Activated CD8-positive, alpha-beta memory T cell treated with anti-CD3 and anti-CD28 coated beads for 1 hour (primary cell): ENCODE results near the gene CHTF8.

Experiments used
- DNase-seq, 2 donors: peaks; one replicate each; pipeline ENCODE4 v3.0.0-alpha.2; 2020; ENCODE audit warnings: low read depth in 1 of 2; ENCODE audit errors: extremely low read depth in 1 of 2

Gene CHTF8

DNA sequence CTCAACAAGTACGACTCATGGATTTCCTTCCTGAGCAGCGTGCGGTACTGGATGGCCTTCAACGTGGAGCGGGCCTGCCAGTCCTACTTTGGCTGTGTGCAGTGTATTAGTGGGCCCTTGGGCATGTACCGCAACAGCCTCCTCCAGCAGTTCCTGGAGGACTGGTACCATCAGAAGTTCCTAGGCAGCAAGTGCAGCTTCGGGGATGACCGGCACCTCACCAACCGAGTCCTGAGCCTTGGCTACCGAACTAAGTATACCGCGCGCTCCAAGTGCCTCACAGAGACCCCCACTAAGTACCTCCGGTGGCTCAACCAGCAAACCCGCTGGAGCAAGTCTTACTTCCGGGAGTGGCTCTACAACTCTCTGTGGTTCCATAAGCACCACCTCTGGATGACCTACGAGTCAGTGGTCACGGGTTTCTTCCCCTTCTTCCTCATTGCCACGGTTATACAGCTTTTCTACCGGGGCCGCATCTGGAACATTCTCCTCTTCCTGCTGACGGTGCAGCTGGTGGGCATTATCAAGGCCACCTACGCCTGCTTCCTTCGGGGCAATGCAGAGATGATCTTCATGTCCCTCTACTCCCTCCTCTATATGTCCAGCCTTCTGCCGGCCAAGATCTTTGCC is 17.9 kb downstream of the CHTF8 start:
- no peak for DNase-seq

DNA sequence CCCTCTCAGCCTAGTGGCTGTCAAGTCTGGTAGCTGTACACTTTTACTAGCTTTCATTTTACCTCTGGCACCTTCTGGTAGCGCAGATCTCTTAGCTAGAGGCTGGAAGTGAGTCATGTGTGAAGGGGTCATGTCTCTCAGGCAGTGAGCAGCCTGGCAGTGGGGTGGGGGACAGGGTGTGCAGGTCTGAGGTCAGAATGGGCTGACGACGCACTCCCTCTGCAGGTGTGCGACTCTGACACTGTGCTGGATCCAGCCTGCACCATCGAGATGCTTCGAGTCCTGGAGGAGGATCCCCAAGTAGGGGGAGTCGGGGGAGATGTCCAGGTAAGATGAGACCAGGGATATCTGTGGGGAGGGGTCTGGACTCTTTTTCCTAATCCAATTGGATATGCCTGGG is 19.2 kb downstream of the CHTF8 start:
- DNase-seq, result no peak

DNA sequence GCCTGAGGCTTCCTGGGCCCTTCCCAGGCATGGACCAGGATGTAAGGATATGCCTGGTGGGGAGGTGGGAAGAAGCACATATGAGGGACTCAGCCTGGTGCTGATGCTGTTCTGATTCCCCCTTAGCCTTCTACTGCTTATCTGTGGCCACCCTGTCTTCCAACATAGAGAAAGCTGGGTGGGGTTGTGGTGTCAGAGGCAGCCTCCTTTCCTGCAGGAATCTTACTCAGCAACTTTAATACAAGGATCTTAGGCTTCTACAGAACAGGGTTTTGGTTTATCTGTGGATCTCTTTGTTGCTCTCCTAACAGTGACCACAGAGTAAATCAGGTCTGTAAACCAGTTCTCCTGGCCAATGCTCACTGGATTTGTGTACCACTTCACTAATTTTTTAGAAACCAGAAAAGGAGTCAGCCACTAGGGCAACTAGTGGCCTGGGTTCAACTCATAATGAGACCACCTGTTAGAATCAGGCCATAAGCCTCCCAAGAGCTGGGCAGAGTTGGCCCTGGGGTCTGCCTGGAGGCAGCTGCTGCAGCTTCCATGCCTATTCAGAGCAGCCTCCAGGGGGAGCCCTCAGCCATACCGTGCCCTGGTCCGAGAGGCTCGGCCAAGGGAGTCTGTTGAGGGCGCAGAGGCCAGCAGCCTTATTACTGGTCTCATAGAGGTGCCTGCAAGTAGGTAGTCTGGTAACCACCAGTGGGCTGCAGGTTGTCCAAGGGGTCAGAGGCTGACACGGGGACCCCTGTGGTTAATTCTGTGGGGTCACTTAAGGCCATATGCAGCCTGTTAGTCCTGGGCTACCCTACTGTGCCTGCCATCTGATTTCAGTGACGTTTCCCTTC is 19.9 kb downstream of the CHTF8 start:
- DNase-seq, result no peak

DNA sequence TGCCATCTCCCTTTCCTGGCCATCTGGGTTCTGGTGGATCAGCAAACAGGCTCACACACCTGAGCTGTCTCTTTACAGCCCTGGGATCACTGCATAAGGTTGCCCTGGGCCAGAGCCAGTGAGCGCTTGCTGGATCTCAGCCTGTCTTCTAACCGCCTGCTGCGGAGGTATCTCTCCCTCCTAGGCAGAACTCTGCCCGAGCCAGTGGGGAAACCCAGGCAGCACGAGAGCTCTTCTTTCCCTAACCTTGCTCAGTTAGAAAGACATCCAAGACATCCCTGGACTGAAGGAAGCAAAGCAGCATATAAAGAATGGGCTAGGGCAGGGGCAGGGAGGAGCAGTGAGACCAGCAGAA is 20.5 kb downstream of the CHTF8 start:
- no peak for DNase-seq

DNA sequence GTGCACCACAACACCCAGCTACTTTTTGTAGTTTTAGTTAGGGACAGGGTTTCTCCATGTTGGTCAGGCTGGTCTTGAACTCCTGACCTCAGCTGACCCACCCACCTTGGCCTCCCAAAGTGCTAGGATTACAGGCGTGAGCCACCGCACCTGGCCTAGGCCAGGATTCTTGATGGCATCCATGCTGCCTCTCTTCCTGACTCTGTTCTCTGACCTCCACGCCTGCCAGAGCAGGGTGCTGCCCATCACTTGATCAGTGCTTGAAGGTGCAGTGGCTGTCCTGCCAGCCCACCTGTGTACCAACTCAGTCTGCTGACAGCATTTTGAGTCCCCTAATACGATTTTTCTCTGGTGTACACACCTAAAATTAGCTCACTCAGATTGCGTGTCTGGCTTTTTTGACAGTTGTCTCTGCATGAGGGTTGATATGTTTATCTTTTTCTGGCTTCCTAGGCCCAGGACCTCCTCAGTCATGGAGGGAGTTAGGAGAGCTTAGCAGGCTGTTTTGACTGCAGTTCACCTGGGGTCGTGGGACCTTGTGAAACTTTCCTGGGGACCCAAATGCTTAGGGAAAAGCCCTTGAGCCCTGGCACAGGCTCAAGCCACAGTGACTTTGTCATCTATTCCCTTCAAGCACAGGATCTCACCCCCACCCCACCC is 21.0 kb downstream of the CHTF8 start:
- DNase-seq, result no peak

DNA sequence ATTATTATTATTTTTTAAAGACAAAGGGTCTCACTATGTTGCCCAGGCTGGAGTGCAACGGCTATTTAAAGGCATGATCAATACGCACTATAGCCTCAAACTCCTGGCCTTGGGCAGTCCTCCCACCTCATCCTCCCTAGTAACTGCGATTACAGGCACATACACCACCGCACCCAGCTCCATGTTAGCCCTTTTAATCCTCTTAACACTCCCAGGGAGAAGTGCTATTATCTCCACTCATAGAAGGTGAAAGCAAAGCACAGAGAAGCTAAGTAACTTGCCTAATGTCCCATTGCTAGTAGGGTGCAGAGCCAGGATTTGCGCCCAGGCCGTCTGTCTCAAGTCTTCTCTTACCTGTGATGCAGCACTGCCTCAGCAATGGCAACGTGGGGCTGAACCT is 22.0 kb downstream of the CHTF8 start:
- DNase-seq, result no peak

DNA sequence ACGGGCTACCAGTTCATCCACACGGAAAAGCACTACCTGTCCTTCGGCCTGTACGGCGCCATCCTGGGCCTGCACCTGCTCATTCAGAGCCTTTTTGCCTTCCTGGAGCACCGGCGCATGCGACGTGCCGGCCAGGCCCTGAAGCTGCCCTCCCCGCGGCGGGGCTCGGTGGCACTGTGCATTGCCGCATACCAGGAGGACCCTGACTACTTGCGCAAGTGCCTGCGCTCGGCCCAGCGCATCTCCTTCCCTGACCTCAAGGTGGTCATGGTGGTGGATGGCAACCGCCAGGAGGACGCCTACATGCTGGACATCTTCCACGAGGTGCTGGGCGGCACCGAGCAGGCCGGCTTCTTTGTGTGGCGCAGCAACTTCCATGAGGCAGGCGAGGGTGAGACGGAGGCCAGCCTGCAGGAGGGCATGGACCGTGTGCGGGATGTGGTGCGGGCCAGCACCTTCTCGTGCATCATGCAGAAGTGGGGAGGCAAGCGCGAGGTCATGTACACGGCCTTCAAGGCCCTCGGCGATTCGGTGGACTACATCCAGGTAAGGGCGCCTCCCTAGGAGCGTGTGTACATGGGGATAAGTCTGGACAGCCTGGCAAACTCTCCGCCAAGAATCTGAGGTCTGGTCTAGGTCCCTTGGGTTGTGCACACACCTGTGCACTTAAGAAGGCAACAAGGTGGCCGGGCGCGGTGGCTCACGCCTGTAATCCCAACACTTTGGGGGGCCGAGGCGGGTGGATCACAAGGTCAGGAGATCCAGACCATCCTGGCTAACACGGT is 22.7 kb downstream of the CHTF8 start:
- DNase-seq, result no peak

DNA sequence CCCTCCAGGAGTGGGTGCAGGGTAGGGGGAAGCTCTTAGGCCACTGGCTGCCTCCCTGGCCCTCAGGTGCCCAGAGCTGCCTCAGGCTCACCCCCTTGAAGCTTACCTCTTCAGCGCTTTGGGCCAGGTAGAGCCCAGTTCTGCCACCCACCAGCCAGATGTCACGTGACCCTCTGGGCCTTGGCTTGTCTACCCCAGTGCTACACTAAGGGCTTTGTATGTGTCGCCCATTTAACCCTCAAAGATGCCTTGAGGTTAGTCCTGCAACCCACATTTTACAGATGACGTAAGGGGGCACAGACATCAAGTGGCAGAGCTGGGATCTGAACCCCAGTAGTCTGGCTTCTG is 23.5 kb downstream of the CHTF8 start:
- DNase-seq, result no peak

DNA sequence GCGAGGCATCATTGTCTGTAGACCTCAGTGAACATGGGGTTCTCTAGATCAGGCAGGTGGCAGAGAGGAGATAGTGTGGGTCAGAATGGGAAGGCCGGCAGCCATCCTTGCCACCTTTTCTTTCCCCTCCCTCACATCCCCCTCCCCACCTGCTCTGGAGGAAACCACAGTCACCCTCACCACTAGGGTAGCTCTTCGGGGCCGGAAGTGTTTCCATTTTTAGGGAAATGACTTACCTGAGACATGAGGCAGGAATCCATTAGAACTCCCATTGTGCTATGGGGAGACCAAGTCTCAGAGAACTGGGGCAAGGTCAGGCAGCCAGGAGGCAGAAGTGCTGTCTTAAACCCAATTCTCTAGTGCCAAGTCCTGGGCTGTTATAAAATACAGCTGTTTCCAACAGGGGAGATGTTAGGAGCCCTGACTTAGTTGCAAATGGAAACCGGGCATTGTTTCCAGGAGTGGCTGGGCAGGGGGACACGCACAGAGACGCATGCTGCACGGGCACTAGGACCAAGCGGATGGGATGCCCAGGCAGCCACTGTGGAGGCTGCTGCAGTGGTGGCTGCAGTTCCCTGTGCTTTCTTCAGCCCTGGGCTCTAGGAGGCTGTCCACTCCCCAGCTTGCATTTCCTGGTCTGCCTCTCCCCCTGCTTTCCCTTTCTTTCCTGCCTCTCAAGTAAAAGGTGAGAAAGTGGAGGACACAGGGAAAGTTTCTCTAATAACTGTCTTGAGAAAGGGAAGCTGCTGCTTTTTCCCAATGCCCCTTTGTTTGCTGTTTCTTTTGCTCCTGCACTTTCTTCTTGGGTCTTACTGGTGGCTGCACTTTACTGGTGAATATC is 24.1 kb downstream of the CHTF8 start:
- no peak for DNase-seq

DNA sequence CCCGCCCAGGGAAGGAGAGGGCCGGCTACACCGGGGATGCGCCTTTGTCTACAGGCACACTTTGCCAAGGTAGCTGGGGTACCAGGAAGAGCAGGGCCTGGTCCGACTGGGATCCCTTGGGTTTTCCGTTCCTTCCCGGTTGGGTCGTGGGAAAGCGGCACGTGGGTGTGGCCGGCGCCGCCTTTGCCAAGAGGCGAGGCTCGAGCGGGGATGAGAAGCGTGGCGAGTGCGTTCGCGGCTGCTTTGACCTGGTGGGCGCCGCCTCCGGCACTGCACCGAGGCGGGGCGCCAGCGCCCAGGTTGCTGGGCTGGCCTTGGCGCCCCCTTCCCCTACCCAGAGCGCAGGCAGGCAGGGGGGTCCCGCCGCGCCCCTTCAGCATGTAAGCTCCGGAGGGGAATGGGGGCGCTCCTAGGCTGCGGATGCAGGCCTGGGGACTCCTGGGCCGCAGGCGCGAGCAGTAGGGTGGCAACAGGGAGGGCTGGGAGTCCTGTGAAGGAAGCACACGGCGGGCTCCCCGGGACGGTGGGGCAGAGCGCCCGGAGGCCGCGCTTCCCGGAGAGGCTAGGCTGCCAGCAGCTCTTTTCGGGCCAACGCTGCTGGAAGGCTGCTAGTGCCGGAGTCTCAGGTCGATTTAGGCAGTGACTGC is 24.9 kb downstream of the CHTF8 start:
- no peak for DNase-seq

DNA sequence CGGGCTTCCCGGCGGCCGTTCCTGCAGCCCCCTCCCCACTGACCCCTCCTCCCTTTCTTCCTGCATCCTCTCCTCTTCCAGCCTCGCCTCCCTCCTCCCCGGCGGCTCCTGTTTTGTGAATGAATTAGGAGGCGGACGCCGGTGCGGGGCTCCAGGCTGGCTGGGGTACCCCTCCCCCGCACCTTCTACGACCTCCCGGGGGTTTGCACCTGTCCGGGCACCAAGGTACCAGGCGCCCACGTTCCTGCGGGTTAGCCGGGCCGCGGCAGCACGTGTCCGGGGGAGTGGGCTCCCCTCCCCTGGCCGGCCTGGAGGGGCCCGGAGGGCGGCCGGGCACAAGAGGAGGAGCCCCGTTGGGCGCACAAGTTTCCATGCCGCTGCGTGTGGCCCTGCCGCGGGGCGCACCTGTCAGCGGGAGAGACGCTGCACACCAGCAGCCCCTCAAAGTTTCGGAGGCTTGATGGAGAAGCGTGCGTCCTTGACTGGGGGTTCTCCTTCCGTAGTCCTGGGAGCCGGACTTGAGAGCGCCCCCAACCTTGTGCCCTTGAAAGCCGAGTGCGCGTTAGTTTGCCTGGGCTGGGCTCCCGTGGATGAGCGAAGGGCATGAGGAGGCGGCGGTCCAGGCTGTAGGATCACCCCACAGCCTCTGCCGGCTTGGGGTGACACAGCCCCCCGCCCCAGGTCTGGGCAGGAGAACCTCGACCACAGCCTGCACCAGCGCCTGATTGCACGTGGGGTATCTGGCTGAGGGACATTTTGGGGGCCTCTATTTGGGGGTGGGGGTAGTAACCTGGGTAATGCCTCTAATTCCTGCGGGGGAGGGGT is 25.7 kb downstream of the CHTF8 start:
- no peak for DNase-seq

DNA sequence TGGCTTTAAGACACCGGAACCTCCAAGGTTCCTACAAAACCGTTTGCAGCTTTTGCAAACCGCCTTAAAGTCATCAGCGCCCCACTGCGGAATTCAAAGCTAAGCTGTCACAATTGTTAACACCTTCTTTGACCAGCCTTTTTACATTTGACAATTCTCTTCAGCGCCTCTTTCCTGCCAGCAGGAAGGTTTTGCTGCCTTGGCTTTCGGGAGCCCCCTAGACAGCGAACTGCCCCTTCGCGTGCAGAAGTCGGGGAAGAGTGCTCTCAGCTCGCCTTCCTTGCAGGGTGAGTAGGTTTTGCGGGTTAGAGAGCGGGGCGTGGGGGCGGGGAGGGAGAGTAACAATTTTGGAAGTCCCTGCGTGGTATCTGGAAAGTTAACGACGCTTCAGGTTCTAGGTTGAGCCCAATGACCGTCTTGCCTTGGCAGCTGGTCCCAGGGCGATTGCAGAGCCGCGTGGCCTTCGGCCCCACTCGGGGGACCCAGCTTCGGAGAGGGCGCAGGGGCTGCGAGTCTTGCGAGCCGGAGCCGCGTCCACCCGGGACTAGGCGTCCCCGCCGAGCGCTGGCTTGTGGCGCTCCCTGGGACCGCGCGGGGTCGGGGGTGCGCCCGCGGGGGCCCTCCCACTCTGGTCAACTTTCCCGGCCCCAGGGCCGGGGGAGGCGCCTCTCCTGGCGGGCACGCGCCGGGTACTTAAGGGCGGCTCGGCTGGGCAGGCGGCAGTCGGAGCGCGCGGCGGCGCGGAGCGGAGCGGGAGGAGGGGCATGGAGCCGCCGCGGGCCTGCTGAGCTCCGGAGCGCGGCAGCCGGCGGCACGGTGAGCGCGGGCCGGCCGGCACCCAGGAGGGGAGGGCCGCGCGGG is 26.7 kb downstream of the CHTF8 start, which contains the start of gene HAS3:
TSS of gene HAS3 (plus strand) at position 153 of the 861 bp plus-strand sequence. CDS start 3,743 bp downstream, outside the sequence.
- DNase-seq, result no peak

DNA sequence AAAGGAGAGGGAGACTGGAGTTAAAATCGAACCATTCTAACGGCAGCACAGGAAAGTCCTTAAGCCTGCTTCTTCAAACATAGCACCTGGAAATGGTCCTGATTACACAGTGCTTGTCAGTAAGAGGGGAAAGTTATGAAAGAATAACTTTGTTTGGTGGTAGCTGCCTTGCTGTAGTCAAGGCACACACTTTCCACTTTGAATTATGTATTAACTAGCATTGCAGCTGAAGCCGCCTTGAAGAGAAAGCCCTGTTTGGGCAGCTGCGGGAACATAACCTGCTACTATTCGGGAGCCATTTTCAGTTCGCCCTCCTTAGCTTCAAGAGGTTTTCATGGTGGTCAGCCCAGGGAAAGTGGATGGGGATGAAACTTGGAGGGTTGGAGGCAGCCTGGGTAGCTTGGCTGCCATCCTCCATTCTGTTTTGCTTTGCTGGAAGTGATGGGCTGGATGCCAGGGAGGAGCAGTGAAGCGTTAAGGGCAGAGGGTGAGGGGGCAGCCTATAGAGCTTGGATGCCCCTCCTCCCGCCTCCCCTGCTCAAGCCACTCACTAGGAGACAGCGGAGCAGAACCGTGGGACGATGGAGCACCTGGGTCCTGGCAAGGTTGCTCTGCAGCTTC is 32.2 kb downstream of the CHTF8 start:
- DNase-seq, result no peak

DNA sequence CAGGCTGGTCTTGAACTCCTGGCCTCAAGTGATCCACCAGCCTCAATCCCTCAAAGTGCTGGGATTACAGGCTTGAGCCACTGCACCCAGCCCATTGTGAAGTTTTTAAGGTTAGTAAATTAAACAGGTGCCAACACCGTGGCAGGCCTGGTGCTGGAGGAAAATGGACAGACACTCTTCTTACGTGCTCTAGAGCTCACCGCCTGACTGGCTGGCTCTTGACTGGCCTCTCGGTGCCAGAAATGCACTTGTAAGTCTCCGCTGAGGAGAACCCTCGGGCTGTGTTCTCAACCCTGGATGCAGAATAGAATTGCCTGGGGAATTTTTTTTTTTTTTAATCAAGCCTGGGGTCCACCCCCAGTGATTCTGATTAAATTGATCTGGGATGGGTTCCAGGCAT is 37.2 kb downstream of the CHTF8 start:
- no peak for DNase-seq

DNA sequence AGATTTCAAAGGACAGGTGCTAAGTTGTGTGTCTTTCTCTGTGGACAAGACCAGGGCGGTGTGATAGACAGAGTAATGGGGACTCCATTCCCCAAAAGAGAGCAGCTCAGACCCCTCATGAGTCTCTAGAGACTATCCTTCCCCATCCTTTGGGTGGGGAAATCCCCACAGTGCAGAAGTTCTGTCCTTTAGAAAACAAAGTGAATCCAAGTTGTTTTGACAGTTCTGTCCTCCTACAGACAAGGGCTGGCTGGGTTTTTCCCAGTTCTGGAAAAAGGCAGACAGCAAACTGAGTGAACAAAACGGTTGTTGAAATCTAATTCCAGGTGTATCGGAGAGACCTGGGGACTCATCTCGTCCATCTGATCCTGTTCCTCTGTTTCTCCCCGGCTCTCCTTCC is 37.9 kb downstream of the CHTF8 start:
- DNase-seq, result no peak

DNA sequence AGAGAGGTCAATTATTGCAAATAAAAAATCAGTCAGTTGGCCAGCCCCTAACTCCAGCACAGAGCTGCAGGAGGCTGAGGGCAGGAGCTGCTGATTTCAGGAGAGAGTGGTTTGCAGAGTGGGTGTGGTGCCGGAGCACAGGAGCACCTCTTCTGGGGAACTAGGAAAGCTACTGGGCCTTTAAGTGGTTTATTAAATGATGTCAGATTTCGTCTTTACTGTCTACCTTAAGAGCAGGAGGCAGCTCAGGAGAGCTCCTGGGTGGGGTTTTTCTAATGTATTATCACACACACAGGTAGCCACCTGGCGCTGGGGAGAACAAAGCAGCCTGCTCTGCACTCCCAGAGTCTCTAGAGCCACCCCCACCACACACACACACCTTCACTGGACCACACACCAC is 38.4 kb downstream of the CHTF8 start:
- no peak for DNase-seq

DNA sequence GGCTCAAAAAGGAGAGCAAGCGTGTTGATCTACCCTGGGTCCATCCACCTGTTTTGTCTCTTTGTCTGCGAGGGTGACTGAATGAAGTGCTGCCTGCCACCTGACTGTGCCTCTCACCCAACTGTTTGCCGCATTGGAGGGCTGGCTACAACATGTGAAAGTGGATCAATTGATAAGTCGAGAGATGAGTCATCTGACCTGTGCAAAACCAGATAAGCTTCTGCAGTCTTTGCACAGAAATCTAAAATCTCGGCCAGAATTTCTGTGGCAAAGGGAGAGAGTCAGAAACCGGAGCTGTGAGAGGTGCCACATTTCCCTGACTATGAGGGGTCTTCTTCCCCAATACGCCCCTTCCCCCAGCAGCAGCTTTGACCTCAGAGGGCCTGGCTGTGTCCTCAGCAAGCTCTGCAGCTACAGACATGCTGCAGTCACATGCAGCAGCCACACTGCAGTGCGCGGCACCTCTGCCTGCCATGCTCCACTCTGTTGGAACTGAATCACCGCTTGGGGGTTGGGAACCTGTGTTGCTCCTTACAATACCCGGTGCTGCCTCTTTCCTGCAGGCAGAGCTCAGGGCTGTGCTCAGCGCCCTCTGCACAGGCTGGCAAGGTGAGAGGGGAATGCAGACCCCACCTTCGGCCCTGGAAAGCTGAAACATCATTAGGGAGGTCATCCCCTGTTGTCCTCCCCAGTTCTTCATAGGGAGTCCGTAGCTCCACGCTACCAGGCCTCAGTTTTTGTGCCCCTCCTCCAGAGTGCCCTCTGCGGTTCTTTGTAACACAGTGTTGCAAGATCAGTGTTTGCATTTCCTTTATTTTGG is 43.1 kb downstream of the CHTF8 start:
- DNase-seq, result no peak
